ENCODE data around the gene UBE2G1.

DNA sequence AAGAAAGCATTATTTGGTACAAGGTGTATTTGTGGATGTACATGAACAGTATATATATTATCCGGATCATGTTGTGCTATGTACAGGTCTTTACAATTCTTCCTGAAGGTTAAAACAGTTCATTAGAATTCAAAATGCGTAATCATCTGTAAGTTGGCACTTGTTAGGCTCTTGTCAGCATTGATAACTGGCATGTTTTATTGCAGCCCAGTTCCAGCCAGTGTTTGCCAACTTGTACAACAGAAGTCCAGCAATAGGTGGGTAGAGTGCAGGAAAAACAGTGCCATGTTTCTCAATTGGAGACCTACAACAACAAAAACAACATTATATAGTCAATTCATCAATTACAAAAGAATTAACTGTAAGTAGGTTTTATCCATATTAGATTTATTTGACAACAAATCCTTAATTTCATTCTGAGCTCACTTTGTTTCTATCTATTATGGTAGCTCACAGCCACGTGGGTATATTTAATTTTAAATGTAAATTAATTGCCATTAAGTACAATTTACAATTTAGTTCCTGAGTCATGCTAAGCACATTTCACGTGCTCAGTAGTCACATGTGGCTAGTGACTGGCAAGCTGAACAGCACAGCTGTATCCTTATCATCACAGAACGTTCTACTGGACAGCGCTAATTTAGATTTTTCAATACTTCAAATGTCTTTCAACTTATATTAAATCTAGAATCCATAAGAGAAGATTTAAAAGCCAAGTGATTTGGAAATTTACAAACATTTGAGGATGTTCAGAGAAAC is 94.1 kb downstream of the UBE2G1 start:
- TF ChIP-seq CTCF (IDR thresholded peaks at IDR 0.05) (no peak), EZH2 (IDR thresholded peaks at IDR 0.05; ENCODE audit: borderline replicate concordance, insufficient read depth, low read depth, low read length, poor library complexity, severe bottlenecking) (no peak)
